Measurements from ENCODE around the gene ANXA5.

The ANXA5 gene

GRCh38 chr4:121712001-121712651, 15.3 kb upstream of the ANXA5 start:
- no peak for DNase-seq (ENCODE audit: low read depth)

- DNase-seq (ENCODE audit: low read depth) = no peak
Measured at GRCh38 chr4:121711263-121712000, 14.7 kb upstream of the ANXA5 start.

- DNase-seq (ENCODE audit: low read depth) = no peak
Measured at GRCh38 chr4:121709766-121710405, 13.1 kb upstream of the ANXA5 start.

- DNase-seq (ENCODE audit: low read depth) = no peak
Measured at GRCh38 chr4:121707344-121707743, 10.6 kb upstream of the ANXA5 start.

GRCh38 chr4:121706595-121707021, 9.8 kb upstream of the ANXA5 start:
- DNase-seq (ENCODE audit: low read depth) = peak; percentile 57

GRCh38 chr4:121705521-121705920, 8.7 kb upstream of the ANXA5 start:
- no peak for DNase-seq (ENCODE audit: low read depth)

GRCh38 chr4:121702136-121702535, 5.4 kb upstream of the ANXA5 start:
- no peak for DNase-seq (ENCODE audit: low read depth)

- DNase-seq (ENCODE audit: low read depth) = no peak
Measured at GRCh38 chr4:121701263-121701662, 4.5 kb upstream of the ANXA5 start.

- DNase-seq (ENCODE audit: low read depth) = no peak
Measured at GRCh38 chr4:121698236-121698671, 1.5 kb upstream of the ANXA5 start.

GRCh38 chr4:121697564-121697963, 784 bp upstream of the ANXA5 start:
- no peak for DNase-seq (ENCODE audit: low read depth)

- no peak for DNase-seq (ENCODE audit: low read depth)
Measured at GRCh38 chr4:121696170-121696580, 605 bp downstream of the ANXA5 start.

- DNase-seq (ENCODE audit: low read depth) = no peak
Measured at GRCh38 chr4:121693886-121694285, 2.9 kb downstream of the ANXA5 start.

GRCh38 chr4:121693450-121693849, 3.3 kb downstream of the ANXA5 start:
- no peak for DNase-seq (ENCODE audit: low read depth)

GRCh38 chr4:121692261-121692660, 4.5 kb downstream of the ANXA5 start:
- no peak for DNase-seq (ENCODE audit: low read depth)

GRCh38 chr4:121690001-121690400, 6.8 kb downstream of the ANXA5 start:
- no peak for DNase-seq (ENCODE audit: low read depth)

- no peak for DNase-seq (ENCODE audit: low read depth)
Measured at GRCh38 chr4:121688701-121689100, 8.1 kb downstream of the ANXA5 start.

GRCh38 chr4:121688261-121688660, 8.5 kb downstream of the ANXA5 start:
- DNase-seq (ENCODE audit: low read depth) = no peak

GRCh38 chr4:121686255-121686654, 10.5 kb downstream of the ANXA5 start:
- DNase-seq (ENCODE audit: low read depth) = no peak

- DNase-seq (ENCODE audit: low read depth) = no peak
Measured at GRCh38 chr4:121685257-121685656, 11.5 kb downstream of the ANXA5 start.

- no peak for DNase-seq (ENCODE audit: low read depth)
Measured at GRCh38 chr4:121684561-121684960, 12.2 kb downstream of the ANXA5 start.

GRCh38 chr4:121684016-121684415, 12.8 kb downstream of the ANXA5 start:
- no peak for DNase-seq (ENCODE audit: low read depth)

GRCh38 chr4:121680571-121680970, 16.2 kb downstream of the ANXA5 start:
- DNase-seq (ENCODE audit: low read depth) = no peak

- no peak for DNase-seq (ENCODE audit: low read depth)
Measured at GRCh38 chr4:121679951-121680350, 16.8 kb downstream of the ANXA5 start.

All from activated gamma-delta T cell treated with anti-CD3 and anti-CD28 coated beads, Interleukin-2, amount 50 U/mL, for 16 hours (primary cell).